ENCODE data around the gene ARID1B. TPM values are rescaled to one million over a fixed set of nuclear protein-coding genes. Genes with fewer than 3 reads are reported as not detected.

ARID1B gene
- total RNA-seq, 1 donor from 2014 or later, result 62.1 TPM

GRCh38 chr6:156996265-156996664 lies 219.1 kb downstream of the ARID1B start:
- no peaks in the 10 kb centered on the region for H3K27me3 Mint-ChIP-seq (ENCODE audit: insufficient read depth, low read depth)
- no peak for DNase-seq (ENCODE audit: low spot score)
- peaks cover 5% of the 10 kb centered on the region for H3K36me3 Mint-ChIP-seq
- TF ChIP-seq CTCF (IDR thresholded peaks at IDR 0.05) (no peak), EZH2phosphoT487 (IDR thresholded peaks at IDR 0.05) (no peak), EZH2 (IDR thresholded peaks at IDR 0.05) (no peak)
- H3K9me3 Mint-ChIP-seq, result no peaks in the 10 kb centered on the region
- Histone ChIP-seq H3K4me1 (peaks cover 11% of the 10 kb centered on the region), H3F3A (ENCODE audit: low read depth) (no peaks in the 10 kb centered on the region), H2AFZ (replicated peaks) (no peak overlapping the region), H3K9ac (no peak overlapping the region), H3K4me2 (no peak overlapping the region), H3K4me3 (no peak overlapping the region), H3K27me3 (no peaks in the 10 kb centered on the region), H4K20me1 (ENCODE audit: low read depth) (peaks cover 73% of the 10 kb centered on the region), H3K27ac (no peak overlapping the region), H3K79me2 (ENCODE audit: low read depth) (peaks cover 100% of the 10 kb centered on the region), H3K9me3 (ENCODE audit: low read depth) (no peaks in the 10 kb centered on the region), H3K36me3 (no peaks in the 10 kb centered on the region)
- no peak overlapping the region for H3K27ac Mint-ChIP-seq
- peaks cover 29% of the 10 kb centered on the region for H3K4me1 Mint-ChIP-seq
- no peak overlapping the region for H3K4me3 Mint-ChIP-seq

- Mint-ChIP-seq H3K9me3 (no peaks in the 10 kb centered on the region), H3K4me3 (no peak overlapping the region), H3K27me3 (ENCODE audit: insufficient read depth, low read depth) (peaks cover 2% of the 10 kb centered on the region), H3K36me3 (peaks cover 5% of the 10 kb centered on the region), H3K27ac (no peak overlapping the region), H3K4me1 (peaks cover 20% of the 10 kb centered on the region)
- Histone ChIP-seq H3K4me3 (no peak overlapping the region), H3K27me3 (no peaks in the 10 kb centered on the region), H3F3A (ENCODE audit: low read depth) (no peaks in the 10 kb centered on the region), H3K9me3 (ENCODE audit: low read depth) (no peaks in the 10 kb centered on the region), H4K20me1 (ENCODE audit: low read depth) (peaks cover 71% of the 10 kb centered on the region), H3K79me2 (ENCODE audit: low read depth) (peaks cover 100% of the 10 kb centered on the region), H3K36me3 (no peaks in the 10 kb centered on the region), H3K27ac (no peak overlapping the region), H3K4me1 (peaks cover 11% of the 10 kb centered on the region), H2AFZ (replicated peaks) (no peak overlapping the region), H3K4me2 (no peak overlapping the region), H3K9ac (no peak overlapping the region)
- no peak for DNase-seq (ENCODE audit: low spot score)
- TF ChIP-seq CTCF (IDR thresholded peaks at IDR 0.05), result no peak
- no peak for TF ChIP-seq EZH2 (IDR thresholded peaks at IDR 0.05)
- TF ChIP-seq EZH2phosphoT487 (IDR thresholded peaks at IDR 0.05), result no peak
Measured at GRCh38 chr6:156998794-156999330, 221.7 kb downstream of the ARID1B start.

DNA sequence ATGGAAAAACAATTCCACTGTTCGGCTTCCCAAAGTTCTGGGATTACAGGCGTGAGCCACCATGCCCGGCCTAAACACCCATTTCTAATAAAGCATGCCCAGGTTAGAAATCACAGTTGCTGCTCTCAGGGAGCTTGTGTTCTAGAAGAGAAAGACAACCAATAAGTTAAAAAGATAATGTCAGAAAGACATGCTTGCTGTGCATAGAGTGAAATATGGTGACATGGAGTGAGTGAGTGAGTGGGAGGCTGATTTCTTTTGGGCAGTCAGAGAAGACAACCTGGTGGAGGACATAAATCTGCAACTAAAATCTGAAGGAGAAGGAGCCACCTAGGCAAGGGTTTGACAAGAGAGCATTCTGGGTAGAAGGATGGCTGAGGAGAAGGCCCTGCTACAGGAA lies 222.6 kb downstream of the ARID1B start:
- Histone ChIP-seq H2AFZ (replicated peaks) (no peak overlapping the region), H3K4me1 (peaks cover 11% of the 10 kb centered on the region), H3K4me2 (no peak overlapping the region), H3F3A (ENCODE audit: low read depth) (no peaks in the 10 kb centered on the region), H3K27ac (no peak overlapping the region), H4K20me1 (ENCODE audit: low read depth) (peaks cover 66% of the 10 kb centered on the region), H3K4me3 (no peak overlapping the region), H3K79me2 (ENCODE audit: low read depth) (peaks cover 100% of the 10 kb centered on the region), H3K36me3 (no peaks in the 10 kb centered on the region), H3K9ac (no peak overlapping the region), H3K9me3 (ENCODE audit: low read depth) (no peaks in the 10 kb centered on the region), H3K27me3 (no peaks in the 10 kb centered on the region)
- Mint-ChIP-seq H3K4me1 (peaks cover 20% of the 10 kb centered on the region), H3K9me3 (no peaks in the 10 kb centered on the region), H3K36me3 (peaks cover 5% of the 10 kb centered on the region), H3K27ac (peak overlapping the region; percentile 18), H3K4me3 (no peak overlapping the region), H3K27me3 (ENCODE audit: insufficient read depth, low read depth) (peaks cover 2% of the 10 kb centered on the region)
- no peak for DNase-seq (ENCODE audit: low spot score)
- TF ChIP-seq EZH2 (IDR thresholded peaks at IDR 0.05) (no peak), CTCF (IDR thresholded peaks at IDR 0.05) (no peak), EZH2phosphoT487 (IDR thresholded peaks at IDR 0.05) (no peak)

All from neural progenitor cell (in vitro differentiated cells).